Stimulated activated CD8-positive, alpha-beta memory T cell treated with anti-CD3 and anti-CD28 coated beads, Interleukin-12 subunit alpha, Interleukin-12 subunit beta, amount 100 ng/mL, for 1 hour (primary cell): ENCODE measurements around the gene GALNT18.

Experiments used
- DNase-seq: peaks from one replicate; pipeline ENCODE4 v3.0.0-alpha.2; 2020; ENCODE audit warnings: low read depth

The GALNT18 gene

GRCh38 chr11:11432621-11433319, 189.0 kb downstream of the GALNT18 start:
- DNase-seq = no peak

GRCh38 chr11:11430431-11430830, 191.4 kb downstream of the GALNT18 start:
- DNase-seq = no peak

- no peak for DNase-seq
Observed at GRCh38 chr11:11428714-11429113, 193.1 kb downstream of the GALNT18 start.

GRCh38 chr11:11427542-11427941, 194.3 kb downstream of the GALNT18 start:
- no peak for DNase-seq

- no peak for DNase-seq
Observed at GRCh38 chr11:11427140-11427539, 194.7 kb downstream of the GALNT18 start.

GRCh38 chr11:11426226-11426952, 195.4 kb downstream of the GALNT18 start:
- DNase-seq = no peak

- no peak for DNase-seq
Observed at GRCh38 chr11:11425806-11426205, 196.0 kb downstream of the GALNT18 start.

GRCh38 chr11:11424688-11425087, 197.1 kb downstream of the GALNT18 start:
- DNase-seq = no peak

GRCh38 chr11:11422411-11423128, 199.2 kb downstream of the GALNT18 start:
- DNase-seq = no peak

GRCh38 chr11:11421509-11421908, 200.3 kb downstream of the GALNT18 start:
- no peak for DNase-seq

- DNase-seq = no peak
Observed at GRCh38 chr11:11420899-11421285, 200.9 kb downstream of the GALNT18 start.

GRCh38 chr11:11420191-11420898, 201.5 kb downstream of the GALNT18 start:
- no peak for DNase-seq

GRCh38 chr11:11419747-11420146, 202.1 kb downstream of the GALNT18 start:
- no peak for DNase-seq

- DNase-seq = no peak
Observed at GRCh38 chr11:11416917-11417316, 204.9 kb downstream of the GALNT18 start.

GRCh38 chr11:11416502-11416901, 205.3 kb downstream of the GALNT18 start:
- DNase-seq = no peak

GRCh38 chr11:11415901-11416300, 205.9 kb downstream of the GALNT18 start:
- DNase-seq = no peak

GRCh38 chr11:11414996-11415395, 206.8 kb downstream of the GALNT18 start:
- no peak for DNase-seq

GRCh38 chr11:11413776-11414175, 208.0 kb downstream of the GALNT18 start:
- DNase-seq = no peak

GRCh38 chr11:11411401-11411985, 210.3 kb downstream of the GALNT18 start:
- DNase-seq = no peak

- DNase-seq = no peak
Observed at GRCh38 chr11:11409901-11410300, 211.9 kb downstream of the GALNT18 start.

- DNase-seq = no peak
Observed at GRCh38 chr11:11409224-11409623, 212.6 kb downstream of the GALNT18 start.
